H9 (cell line): ENCODE results near the gene JADE2. TPM values are rescaled to one million over a fixed set of nuclear protein-coding genes. Genes with fewer than 3 reads are reported as not detected.

Experiments used
- DNase-seq: peaks from one replicate; pipeline ENCODE4 v3.0.0-alpha.2; 2017
- H2AFZ ChIP-seq: one replicate; pipeline ENCODE4 v1.6.1; 2013; ENCODE audit warnings: mild to moderate bottlenecking, low read length, control low read depth, moderate library complexity
- H2AK5ac ChIP-seq: 2 replicates; pipeline ENCODE4 v1.6.1; 2013; ENCODE audit warnings: low read length, control low read depth, mixed read lengths; ENCODE audit not compliant: insufficient read length
- H2BK120ac ChIP-seq: one replicate; pipeline ENCODE4 v1.6.1; 2013; ENCODE audit warnings: low read depth, mild to moderate bottlenecking, low read length, control low read depth, inconsistent platforms; ENCODE audit not compliant: poor library complexity, severe bottlenecking
- H2BK12ac ChIP-seq: 2 replicates; pipeline ENCODE4 v1.6.1; 2013; ENCODE audit warnings: low read length, control low read depth, mixed read lengths, low read depth; ENCODE audit not compliant: insufficient read length
- H2BK15ac ChIP-seq: 2 replicates; pipeline ENCODE4 v1.6.1; 2013; ENCODE audit warnings: low read depth, low read length, control low read depth
- H2BK20ac ChIP-seq: one replicate; pipeline ENCODE4 v1.6.1; 2013; ENCODE audit warnings: low read depth, mild to moderate bottlenecking, low read length, control low read depth, inconsistent platforms; ENCODE audit not compliant: poor library complexity, severe bottlenecking
- H2BK5ac ChIP-seq: 2 replicates; pipeline ENCODE4 v1.6.1; 2013; ENCODE audit warnings: low read length, control low read depth, mixed read lengths; ENCODE audit not compliant: insufficient read length
- H3K14ac ChIP-seq: 2 replicates; pipeline ENCODE4 v1.6.1; 2013; ENCODE audit warnings: low read length, control low read depth; ENCODE audit not compliant: insufficient read depth
- H3K18ac ChIP-seq: 2 replicates; pipeline ENCODE4 v1.6.1; 2013; ENCODE audit warnings: low read depth, mild to moderate bottlenecking, mixed read lengths, low read length, control low read depth; ENCODE audit not compliant: insufficient read length
- H3K23ac ChIP-seq: 2 replicates; pipeline ENCODE4 v1.6.1; 2013; ENCODE audit warnings: low read length, control low read depth, mixed read lengths, low read depth; ENCODE audit not compliant: insufficient read length
- H3K23me2 ChIP-seq: 2 replicates; pipeline ENCODE4 v1.6.1; 2013; ENCODE audit warnings: low read depth, mild to moderate bottlenecking, mixed read lengths, low read length, control low read depth; ENCODE audit not compliant: insufficient read length, poor library complexity, severe bottlenecking
- H3K27ac ChIP-seq: 2 replicates; pipeline ENCODE4 v1.5.1; 2013; ENCODE audit warnings: low read length, control low read depth, mixed read lengths, low read depth; ENCODE audit not compliant: insufficient read length
- H3K27me3 ChIP-seq: 2 replicates; pipeline ENCODE4 v1.6.1; 2013; ENCODE audit warnings: low read length, control low read depth, inconsistent platforms; ENCODE audit not compliant: insufficient read depth
- H3K4ac ChIP-seq: 2 replicates; pipeline ENCODE4 v1.6.1; 2013; ENCODE audit warnings: low read depth, mild to moderate bottlenecking, control low read depth, inconsistent platforms, low read length, moderate library complexity
- H3K4me1 ChIP-seq: 2 replicates; pipeline ENCODE4 v1.6.1; 2013; ENCODE audit warnings: low read length, control low read depth, inconsistent platforms; ENCODE audit not compliant: insufficient read depth
- H3K4me2 ChIP-seq: 2 replicates; pipeline ENCODE4 v1.6.1; 2013; ENCODE audit warnings: low read length, control low read depth, mixed read lengths; ENCODE audit not compliant: insufficient read length, insufficient read depth
- H3K56ac ChIP-seq: 2 replicates; pipeline ENCODE4 v1.6.1; 2013; ENCODE audit warnings: low read depth, mild to moderate bottlenecking, mixed read lengths, low read length, control low read depth; ENCODE audit not compliant: insufficient read length
- H3K79me1 ChIP-seq: 2 replicates; pipeline ENCODE4 v1.6.1; 2013; ENCODE audit warnings: low read depth, mild to moderate bottlenecking, moderate library complexity, low read length, control low read depth, inconsistent platforms; ENCODE audit not compliant: insufficient read depth, poor library complexity, severe bottlenecking
- H3K79me2 ChIP-seq: 2 replicates; pipeline ENCODE4 v1.6.1; 2013; ENCODE audit warnings: low read length, control low read depth, inconsistent platforms; ENCODE audit not compliant: insufficient read depth
- H3K9ac ChIP-seq: 2 replicates; pipeline ENCODE4 v1.6.1; 2013; ENCODE audit warnings: low read length, control low read depth, mixed read lengths; ENCODE audit not compliant: insufficient read length; ENCODE audit errors: extremely low read depth
- H3K9me3 ChIP-seq: one replicate; pipeline ENCODE4 v1.6.1; 2013; ENCODE audit warnings: low read depth, low read length, inconsistent platforms; ENCODE audit not compliant: control insufficient read depth
- H3T11ph ChIP-seq: one replicate; pipeline ENCODE4 v1.6.1; 2013; ENCODE audit warnings: mild to moderate bottlenecking, low read length, control low read depth, inconsistent platforms
- H4K20me1 ChIP-seq: one replicate; pipeline ENCODE4 v1.6.1; 2013; ENCODE audit not compliant: control insufficient read depth, insufficient read length, insufficient read depth
- H4K5ac ChIP-seq: 2 replicates; pipeline ENCODE4 v1.6.1; 2013; ENCODE audit warnings: low read depth, mild to moderate bottlenecking, mixed read lengths, low read length, control low read depth; ENCODE audit not compliant: insufficient read length
- H4K8ac ChIP-seq: replicated peaks from 2 replicates; pipeline ENCODE4 v1.6.1; 2013; ENCODE audit warnings: low read length, control low read depth, mixed read lengths, low read depth; ENCODE audit not compliant: insufficient read length
- H4K91ac ChIP-seq: 2 replicates; pipeline ENCODE4 v1.6.1; 2013; ENCODE audit warnings: low read depth, mild to moderate bottlenecking, moderate library complexity, mixed read lengths, low read length, control low read depth; ENCODE audit not compliant: insufficient read length
- H3K27ac Mint-ChIP-seq, 3 experiments: 2 replicates in 2 of 3; 3 replicates in 1 of 3; pipeline ENCODE4 v1.8.0; 2020 to 2021; ENCODE audit warnings: mixed read lengths in 3 of 3, mild to moderate bottlenecking in 1 of 3, moderate library complexity in 1 of 3
- H3K27me3 Mint-ChIP-seq: 2 replicates; pipeline ENCODE4 v1.8.0; 2021; ENCODE audit warnings: low read depth, mild to moderate bottlenecking, moderate library complexity, mixed read lengths
- H3K36me3 Mint-ChIP-seq, 3 experiments: 2 replicates in 2 of 3; 3 replicates in 1 of 3; pipeline ENCODE4 v1.8.0; 2020 to 2021; ENCODE audit warnings: low read depth in 3 of 3, mixed read lengths in 3 of 3; ENCODE audit not compliant: insufficient read depth in 1 of 3
- H3K4me1 Mint-ChIP-seq, 2 experiments: 2 replicates each; pipeline ENCODE4 v1.8.0; 2020; ENCODE audit warnings: mixed read lengths in 2 of 2
- H3K4me3 Mint-ChIP-seq, 2 experiments: 2 replicates in 1 of 2; 3 replicates in 1 of 2; pipeline ENCODE4 v1.8.0; 2020 to 2021; ENCODE audit warnings: mild to moderate bottlenecking in 2 of 2, mixed read lengths in 2 of 2, moderate library complexity in 1 of 2
- H3K9me3 Mint-ChIP-seq, 2 experiments: 2 replicates in 1 of 2; 3 replicates in 1 of 2; pipeline ENCODE4 v1.8.0; 2020; ENCODE audit warnings: mild to moderate bottlenecking in 2 of 2, mixed read lengths in 2 of 2, moderate library complexity in 1 of 2
- CTCF ChIP-seq: fragments of 200-600 bp; sonication (generic); conservative IDR thresholded peaks from 3 replicates; pipeline ENCODE4 v1.8.0; 2021; ENCODE audit warnings: antibody characterized with exemption, mild to moderate bottlenecking
- WGBS: extraction: QIAGEN DNeasy Blood & Tissue Kit; methylation state at CpG from one replicate; pipeline ENCODE4 v1.1.7; 2013; ENCODE audit warnings: missing lambda C conversion rate, low lambda C conversion rate, mixed read lengths; ENCODE audit not compliant: insufficient read length; ENCODE audit errors: extremely low coverage; 5-methylcytosine and 5-hydroxymethylcytosine counted together
- total RNA-seq: library from RNA; stranded (reverse); gene quantifications from 2 replicates; pipeline ENCODE4 v1.2.1, GENCODE V29; 2021

Gene JADE2
- total RNA-seq, 1 experiment from 2014 or later, result 99.7 TPM

GRCh38 chr5:134608555-134608954, 83.1 kb downstream of the JADE2 start:
- H3K4me1 Mint-ChIP-seq, result peaks cover 5% of the 10 kb centered on the region in 2 experiments
- no peak overlapping the region for H3K56ac ChIP-seq
- WGBS, result no CpG with 5 or more reads among the region's 3 CpGs
- H3K18ac ChIP-seq, result no peak overlapping the region
- H3K4ac ChIP-seq, result no peak overlapping the region
- H3K79me1 ChIP-seq, result no peaks in the 10 kb centered on the region
- no peak overlapping the region for H3K4me2 ChIP-seq
- H3K27ac Mint-ChIP-seq, result no peak overlapping the region
- no peaks in the 10 kb centered on the region for H3K27me3 Mint-ChIP-seq
- no peak overlapping the region for H2BK12ac ChIP-seq
- no peaks in the 10 kb centered on the region for H4K20me1 ChIP-seq
- H3K4me3 Mint-ChIP-seq, result no peak overlapping the region
- no peak overlapping the region for H2BK5ac ChIP-seq
- H3K4me1 ChIP-seq, result no peaks in the 10 kb centered on the region
- no peak overlapping the region for H2AK5ac ChIP-seq
- H4K91ac ChIP-seq, result no peak overlapping the region
- no peak overlapping the region for H3K14ac ChIP-seq
- no peak overlapping the region for H2BK20ac ChIP-seq
- H3T11ph ChIP-seq, result no peak overlapping the region
- H3K9ac ChIP-seq, result no peak overlapping the region
- H2BK15ac ChIP-seq, result no peak overlapping the region
- H4K5ac ChIP-seq, result no peak overlapping the region
- no peak for TF ChIP-seq CTCF
- no peaks in the 10 kb centered on the region for H3K23me2 ChIP-seq
- H3K27ac ChIP-seq, result no peak overlapping the region
- no peaks in the 10 kb centered on the region for H3K9me3 Mint-ChIP-seq
- DNase-seq, result no peak
- H3K79me2 ChIP-seq, result no peaks in the 10 kb centered on the region
- H3K27me3 ChIP-seq, result no peaks in the 10 kb centered on the region
- H3K9me3 ChIP-seq, result no peaks in the 10 kb centered on the region
- no peak overlapping the region for H3K23ac ChIP-seq
- H3K36me3 Mint-ChIP-seq, result peaks cover 8 to 71% (median 32%) of the 10 kb centered on the region in 3 experiments; a peak in 6 of 7 replicates
- H4K8ac ChIP-seq, result no peak overlapping the region
- H2AFZ ChIP-seq, result no peak overlapping the region
- no peak overlapping the region for H2BK120ac ChIP-seq
